NCI-H2227 (cell line): ENCODE data around the gene NECTIN4.

ENCODE experiments used
- DNase-seq: peaks from one replicate; lab custom pipeline; 2025; ENCODE audit not compliant: unreplicated experiment; lab: John Stamatoyannopoulos, UW

NECTIN4 gene

GRCh38 chr1:161113915-161114314, 24.6 kb upstream of the NECTIN4 start:
- no peak for DNase-seq

GRCh38 chr1:161111527-161111926, 22.2 kb upstream of the NECTIN4 start:
- no peak for DNase-seq

GRCh38 chr1:161111117-161111516, 21.8 kb upstream of the NECTIN4 start:
- no peak for DNase-seq

- no peak for DNase-seq
Observed at GRCh38 chr1:161106431-161106830, 17.1 kb upstream of the NECTIN4 start.

GRCh38 chr1:161100556-161100955, 11.2 kb upstream of the NECTIN4 start:
- no peak for DNase-seq

GRCh38 chr1:161099090-161099802, 9.9 kb upstream of the NECTIN4 start:
- no peak for DNase-seq

GRCh38 chr1:161098210-161099068, 9.1 kb upstream of the NECTIN4 start, which contains the start of gene KLHDC9:
Gene KLHDC9, plus strand, starts transcription at chr1:161098361. Its CDS starts 175 bp downstream, at chr1:161098536.
- DNase-seq = peak; percentile 94

- no peak for DNase-seq
Observed at GRCh38 chr1:161096530-161096929, 7.2 kb upstream of the NECTIN4 start.

- no peak for DNase-seq
Observed at GRCh38 chr1:161096015-161096414, 6.7 kb upstream of the NECTIN4 start.

- DNase-seq = no peak
Observed at GRCh38 chr1:161095230-161095629, 5.9 kb upstream of the NECTIN4 start.

- DNase-seq = no peak
Observed at GRCh38 chr1:161094481-161094880, 5.1 kb upstream of the NECTIN4 start.

- no peak for DNase-seq
Observed at GRCh38 chr1:161092621-161093028, 3.3 kb upstream of the NECTIN4 start.

GRCh38 chr1:161091796-161092507, 2.6 kb upstream of the NECTIN4 start:
- DNase-seq = no peak

GRCh38 chr1:161091093-161091492, 1.7 kb upstream of the NECTIN4 start:
- no peak for DNase-seq

- no peak for DNase-seq
Observed at GRCh38 chr1:161090617-161091016, 1.3 kb upstream of the NECTIN4 start.

- no peak for DNase-seq
Observed at GRCh38 chr1:161089938-161090337, 580 bp upstream of the NECTIN4 start.

- no peak for DNase-seq
Observed at GRCh38 chr1:161088587-161089110, 709 bp downstream of the NECTIN4 start.

GRCh38 chr1:161086457-161086856, 2.9 kb downstream of the NECTIN4 start:
- DNase-seq = no peak

- no peak for DNase-seq
Observed at GRCh38 chr1:161085165-161085564, 4.2 kb downstream of the NECTIN4 start.

- no peak for DNase-seq
Observed at GRCh38 chr1:161084597-161084988, 4.8 kb downstream of the NECTIN4 start.
